GM19043 (cell line): ENCODE data around the gene NFATC1.

Source experiments
- ATAC-seq: cut with Tn5 transposase; IDR thresholded peaks from one replicate; pipeline ENCODE4 v1.9.1; 2021; ENCODE audit warnings: low read depth; ENCODE audit not compliant: unreplicated experiment

Gene NFATC1

DNA sequence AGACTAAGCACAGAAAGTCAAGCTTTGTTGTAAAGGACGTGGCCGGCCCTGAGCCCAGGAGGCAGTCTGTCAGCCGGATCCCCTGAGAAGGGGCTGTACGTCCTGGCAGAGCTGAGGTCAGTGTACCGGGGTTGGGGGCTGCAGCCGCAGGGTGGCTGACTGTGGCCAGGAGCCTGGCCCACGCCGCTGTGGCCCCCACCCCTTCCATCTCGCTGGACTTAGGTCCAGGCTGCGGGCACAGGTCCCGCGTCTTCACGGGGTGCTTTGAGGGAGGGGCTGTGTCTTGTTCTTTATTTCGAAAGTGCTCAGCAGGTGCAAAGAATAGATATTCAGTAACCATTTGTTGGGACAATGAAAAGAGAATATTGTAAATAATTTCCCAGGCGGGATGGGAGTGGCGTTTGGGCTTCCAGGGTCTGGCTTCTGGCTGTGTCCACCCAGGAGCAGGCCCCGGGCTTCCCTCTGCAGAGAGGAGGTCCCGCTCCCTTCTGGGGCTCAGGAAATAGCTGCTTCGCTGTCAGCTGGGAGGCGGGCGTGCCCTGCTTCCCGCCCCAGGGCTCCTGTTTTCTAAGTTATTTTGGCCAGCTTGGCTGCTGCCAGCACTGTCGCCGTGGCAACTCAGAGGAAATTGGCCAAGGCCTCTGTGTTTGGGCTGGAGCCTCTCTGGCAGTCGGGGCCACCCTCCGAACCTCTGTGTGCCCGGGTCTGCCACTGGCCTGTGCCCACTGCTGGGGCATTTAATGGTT is 7.4 kb downstream of the NFATC1 start:
- no peak for ATAC-seq

DNA sequence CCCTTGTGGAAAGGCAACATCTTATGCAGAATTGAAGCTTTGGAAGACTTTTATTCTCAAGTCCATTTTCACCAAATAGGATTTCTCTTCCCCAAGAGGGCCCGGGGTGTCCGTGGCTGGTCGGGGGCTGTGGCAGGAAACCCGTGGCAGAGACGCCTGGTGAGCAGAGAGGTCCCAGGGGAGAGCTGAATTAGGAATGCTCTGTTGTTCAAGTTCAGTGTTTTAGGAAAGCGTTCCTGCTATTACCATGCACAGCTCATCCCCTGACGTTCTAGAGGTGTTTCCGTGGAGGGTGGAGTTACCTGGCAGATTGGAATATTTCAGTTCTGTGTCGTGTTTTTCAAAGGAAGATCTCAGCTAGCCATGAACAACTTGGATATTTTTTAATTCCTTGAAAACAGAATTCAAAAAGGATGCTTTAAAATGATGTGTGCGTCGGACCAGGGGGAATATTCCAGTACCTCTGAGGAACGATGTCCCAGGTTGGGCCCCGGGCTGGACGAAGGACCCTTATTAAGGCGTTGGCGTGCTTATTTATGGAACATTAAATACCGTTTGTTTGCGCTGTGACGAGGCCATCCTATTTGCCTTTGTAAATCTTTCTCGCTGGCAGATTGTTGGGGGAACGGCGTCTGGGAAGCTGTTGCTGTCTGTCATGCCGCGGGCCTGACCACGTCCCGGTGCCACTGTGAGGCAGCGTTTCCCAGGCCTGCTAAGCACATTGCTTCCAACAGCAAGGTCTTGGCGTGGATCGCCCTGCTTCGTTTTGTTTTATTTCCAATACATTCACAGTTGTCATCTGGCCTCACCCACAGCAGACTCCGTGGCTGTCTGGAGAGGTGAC is 8.2 kb downstream of the NFATC1 start:
- ATAC-seq: no peak

DNA sequence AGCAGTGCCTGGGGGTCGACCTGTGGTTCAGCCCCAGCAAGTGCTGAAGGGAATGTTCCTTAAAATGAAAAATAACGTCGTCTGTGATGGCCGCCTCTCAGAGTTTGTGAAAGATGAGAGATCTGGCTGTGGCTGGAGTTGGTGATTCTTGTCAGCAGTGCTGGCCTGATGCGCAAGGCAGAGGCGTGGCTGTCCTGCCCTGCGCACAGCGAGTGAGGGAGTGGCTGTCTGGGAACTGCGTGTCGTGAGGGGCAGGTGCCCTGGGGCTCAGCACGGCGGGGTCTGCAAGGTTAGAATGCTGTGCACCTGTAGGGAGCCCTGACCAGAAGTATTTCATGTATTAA is 8.8 kb downstream of the NFATC1 start:
- no peak for ATAC-seq

GRCh38 chr18:79405019-79405780 is 9.5 kb downstream of the NFATC1 start:
- no peak for ATAC-seq

DNA sequence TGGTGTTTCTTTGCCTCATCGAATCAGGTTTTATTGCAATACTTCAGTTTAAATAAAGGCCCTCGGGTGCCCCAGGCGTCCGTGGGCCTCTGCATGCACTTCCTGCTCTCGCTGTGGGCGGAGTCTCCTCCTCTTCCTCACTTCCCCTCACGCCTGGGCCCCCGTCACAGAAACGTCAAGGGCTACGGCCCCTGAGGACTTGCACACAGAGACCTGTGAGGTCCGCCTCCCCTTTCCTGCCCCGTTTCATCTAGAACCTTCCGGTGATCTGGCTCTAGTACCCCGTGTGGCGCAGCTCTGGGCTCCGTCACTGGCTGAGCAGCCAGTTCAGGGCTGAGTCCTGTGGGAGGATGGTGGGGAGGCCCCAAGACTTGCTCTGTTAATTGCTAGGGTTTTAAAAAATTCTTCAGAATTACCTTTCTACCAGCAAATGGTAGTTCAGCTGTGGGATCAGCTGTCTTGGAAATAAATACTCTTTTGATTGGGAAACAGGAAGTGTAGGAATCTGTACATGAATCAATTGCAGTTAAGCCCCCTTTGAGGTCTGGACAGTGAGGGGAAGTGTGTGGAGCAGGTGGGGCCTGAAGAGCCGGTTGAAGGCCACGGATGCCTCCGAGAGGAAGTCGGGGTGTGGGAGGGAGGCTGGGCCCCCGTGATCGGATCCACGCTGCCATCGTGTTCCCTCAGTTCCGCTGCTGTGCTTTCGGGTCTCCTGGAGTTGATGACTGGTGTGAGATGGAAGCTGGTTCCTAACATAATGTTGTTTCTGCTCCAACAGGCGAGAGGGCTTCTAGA is 10.2 kb downstream of the NFATC1 start:
- ATAC-seq: peak; percentile 70

DNA sequence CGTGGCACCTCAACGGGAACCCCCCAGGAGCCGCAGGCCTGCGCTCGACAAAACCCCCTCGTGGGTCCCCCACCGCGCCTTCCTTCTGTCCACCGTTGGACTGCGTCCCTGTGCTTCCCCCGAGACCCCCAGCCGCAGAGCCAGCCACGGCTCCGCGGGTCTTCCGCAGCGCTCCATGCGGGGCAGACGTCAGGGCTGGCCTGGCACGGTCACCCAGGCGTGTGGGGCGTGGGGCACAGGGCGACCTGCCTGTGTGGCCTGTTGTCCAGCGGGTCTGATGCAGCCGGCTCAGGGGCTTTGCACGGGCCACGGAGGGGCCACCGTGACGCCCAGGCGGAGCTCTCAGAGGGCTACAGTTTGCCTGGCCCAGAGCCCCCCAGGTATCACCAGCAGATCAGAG is 11.0 kb downstream of the NFATC1 start:
- no peak for ATAC-seq

DNA sequence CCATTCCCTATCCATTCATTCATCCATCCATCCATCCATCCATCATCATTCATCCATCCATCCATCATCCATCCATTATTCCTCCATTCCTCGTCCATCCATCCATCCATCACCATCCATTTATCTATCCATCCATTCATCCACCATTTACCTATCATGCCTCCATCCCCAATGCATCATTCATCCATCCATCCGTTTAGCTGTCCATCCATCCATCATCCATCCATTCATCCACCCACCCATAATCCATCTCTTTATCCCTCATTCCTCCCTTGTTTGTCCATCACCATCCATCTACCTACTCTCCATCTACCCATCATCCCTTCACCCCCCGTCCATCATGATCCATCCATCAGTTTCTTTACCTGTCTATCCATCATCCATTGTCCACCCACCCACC is 13.6 kb downstream of the NFATC1 start:
- no peak for ATAC-seq

DNA sequence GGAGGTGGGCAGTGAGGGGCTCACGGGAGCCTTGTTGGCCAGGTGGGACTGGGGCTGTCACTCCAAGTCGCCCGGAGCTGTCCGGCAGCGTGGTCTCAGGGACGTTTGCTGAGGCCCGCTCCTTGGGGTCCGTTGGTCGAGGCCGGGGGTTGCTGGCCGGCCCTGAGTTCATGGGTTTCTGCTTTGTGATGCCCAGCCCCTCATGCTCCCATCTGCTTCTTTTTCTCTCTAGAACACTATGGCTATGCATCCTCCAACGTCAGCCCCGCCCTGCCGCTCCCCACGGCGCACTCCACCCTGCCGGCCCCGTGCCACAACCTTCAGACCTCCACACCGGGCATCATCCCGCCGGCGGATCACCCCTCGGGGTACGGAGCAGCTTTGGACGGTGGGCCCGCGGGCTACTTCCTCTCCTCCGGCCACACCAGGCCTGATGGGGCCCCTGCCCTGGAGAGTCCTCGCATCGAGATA is 14.5 kb downstream of the NFATC1 start:
- ATAC-seq: no peak

- no peak for ATAC-seq
These were observed 15.2 kb downstream of the NFATC1 start for GRCh38 chr18:79410731-79411613.

DNA sequence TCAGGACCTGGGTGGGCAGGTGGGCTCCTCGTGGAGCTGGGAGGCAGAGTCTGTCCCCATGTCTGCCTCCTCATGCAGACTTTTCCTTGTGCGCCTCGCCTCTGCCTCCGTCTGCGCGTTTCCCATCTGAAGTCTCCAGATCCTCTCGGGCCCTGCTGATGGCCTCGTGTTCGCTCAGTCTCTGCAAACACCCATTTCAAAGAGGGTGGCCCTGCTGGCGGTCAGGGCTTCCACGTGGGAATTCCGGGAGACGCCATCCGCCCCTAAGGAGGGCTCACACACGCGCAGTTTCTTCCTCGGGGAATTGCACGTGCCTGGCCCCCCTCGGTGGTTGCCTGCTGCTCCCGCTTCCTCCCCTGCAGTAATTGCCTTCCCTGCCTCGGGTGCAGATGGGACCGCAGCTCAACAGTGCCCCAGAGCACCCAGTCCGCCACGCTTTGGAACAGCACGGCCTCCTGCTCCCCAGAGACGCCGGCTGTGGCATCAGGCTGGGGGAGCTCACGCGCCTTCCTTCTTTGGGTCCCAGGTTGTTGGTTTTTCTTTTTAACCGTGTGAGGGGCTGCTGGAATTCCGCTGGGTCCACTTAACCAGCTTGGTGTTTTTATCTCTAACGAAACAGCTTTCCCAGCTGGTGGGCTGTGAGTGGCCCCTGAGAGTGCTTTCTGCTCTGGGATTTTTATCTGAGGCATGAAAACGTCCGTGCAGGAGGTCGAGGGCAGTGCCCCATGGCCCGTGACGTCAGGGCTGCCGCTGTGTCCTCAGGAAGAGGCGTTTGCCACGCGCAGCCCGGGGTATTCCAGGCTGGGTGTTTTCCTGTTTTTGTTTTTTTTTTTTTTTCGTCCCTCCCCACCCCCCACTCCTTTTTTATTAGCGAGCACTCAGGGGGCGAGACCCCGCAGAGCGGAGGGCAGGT is 16.1 kb downstream of the NFATC1 start:
- no peak for ATAC-seq

DNA sequence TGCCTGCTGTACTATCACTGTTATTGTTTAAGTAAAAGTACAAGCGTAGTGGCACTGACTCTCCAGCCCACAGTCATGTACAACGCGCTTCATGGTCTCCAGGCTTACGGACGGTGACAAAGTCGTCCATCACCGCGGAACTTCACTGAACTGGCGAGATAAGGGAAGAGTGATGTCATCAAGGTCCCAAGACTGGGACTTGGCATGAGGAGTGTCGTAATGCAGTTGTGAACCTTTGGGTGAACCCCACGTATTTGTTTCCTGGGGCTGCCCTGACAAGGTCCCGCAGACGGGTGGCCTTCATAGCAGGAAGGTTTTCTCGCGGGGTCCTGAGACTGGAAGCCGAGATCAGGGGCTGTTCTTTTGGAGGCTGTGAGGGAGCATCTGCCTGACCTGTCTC is 17.3 kb downstream of the NFATC1 start:
- no peak for ATAC-seq

GRCh38 chr18:79413426-79413825 is 17.7 kb downstream of the NFATC1 start:
- no peak for ATAC-seq

- no peak for ATAC-seq
These were observed 18.2 kb downstream of the NFATC1 start for GRCh38 chr18:79413901-79414300.

DNA sequence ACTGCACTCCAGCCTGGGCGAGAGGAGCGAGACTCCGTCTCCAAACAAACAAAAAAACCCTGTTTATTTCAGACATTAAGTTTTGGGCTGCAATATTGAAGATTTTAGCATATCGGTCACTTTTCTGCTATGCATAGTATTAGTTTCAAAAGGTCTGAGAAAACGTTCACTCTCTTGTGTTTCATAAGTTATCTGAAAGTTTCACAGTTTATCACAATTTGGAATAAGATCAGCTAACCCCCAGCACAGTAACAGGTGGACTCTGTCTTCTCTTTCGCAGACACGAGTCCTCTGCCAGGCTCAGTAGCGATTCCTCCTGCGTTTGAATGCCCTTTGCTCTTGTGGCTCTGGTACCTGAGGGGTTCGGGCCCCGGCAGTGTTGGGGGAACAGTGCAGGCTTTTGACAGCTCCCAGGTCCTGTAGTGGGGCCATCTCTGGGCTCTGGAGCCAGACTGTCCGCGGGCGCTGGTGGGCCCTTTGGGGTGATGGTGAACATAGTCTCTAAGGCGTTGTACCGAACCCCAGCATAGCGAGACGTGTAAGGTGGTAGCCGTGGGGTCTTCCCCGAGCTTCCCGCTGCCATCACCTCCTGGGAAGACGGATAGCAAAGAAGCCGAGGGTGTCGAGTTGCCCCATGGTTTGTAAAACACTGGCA is 20.4 kb downstream of the NFATC1 start:
- no peak for ATAC-seq

DNA sequence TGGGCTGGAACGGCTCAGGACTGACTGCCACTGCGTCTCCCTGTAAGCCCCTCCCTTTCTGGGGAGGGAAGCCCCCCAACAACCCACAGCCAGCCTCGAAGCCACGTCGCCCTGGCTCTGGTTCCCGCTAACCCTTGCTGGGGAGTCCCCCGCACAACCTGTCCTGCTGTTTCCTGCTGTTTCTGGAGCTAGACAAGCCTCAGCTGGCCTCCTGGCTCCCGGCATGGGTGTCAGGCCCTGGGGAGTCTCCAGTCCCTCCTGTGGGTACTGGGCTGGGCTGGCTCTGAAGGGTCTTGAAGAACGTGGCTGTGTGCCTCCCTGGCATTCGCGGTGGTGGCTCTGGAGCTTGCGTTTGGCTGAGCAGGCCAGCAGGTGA is 20.9 kb downstream of the NFATC1 start:
- no peak for ATAC-seq

- ATAC-seq: no peak
These were observed 22.5 kb downstream of the NFATC1 start for GRCh38 chr18:79418236-79418635.

GRCh38 chr18:79418642-79419041 is 22.9 kb downstream of the NFATC1 start:
- ATAC-seq: no peak
